Thyroid gland (tissue), 4 donors: ENCODE measurements around the gene ARHGAP30.
"Not testable (repeated sequence)": the region's sequence is repeated elsewhere in the genome, so short reads cannot be mapped to it uniquely, and the experiment has no call there.

Experiments
- POLR2A ChIP-seq, 2 donors: fragments of 450-650 bp; IDR thresholded peaks; one replicate each; pipeline ENCODE4 v1.6.1; 2017; ENCODE audit warnings: antibody characterized with exemption in 2 of 2, mild to moderate bottlenecking in 2 of 2, moderate library complexity in 1 of 2
- TF ChIP-seq, protein P1 (sequence below), 6 experiments: fragments of 200-600 bp in 3 of 6; fragments of 450-650 bp in 3 of 6; sonication (generic) in 3 of 6; IDR thresholded peaks; one replicate each; pipeline ENCODE4 v1.5.1; 2016 to 2019; ENCODE audit warnings: antibody characterized with exemption in 6 of 6, mild to moderate bottlenecking in 2 of 6, inconsistent platforms in 1 of 6, moderate library complexity in 1 of 6

DNA sequence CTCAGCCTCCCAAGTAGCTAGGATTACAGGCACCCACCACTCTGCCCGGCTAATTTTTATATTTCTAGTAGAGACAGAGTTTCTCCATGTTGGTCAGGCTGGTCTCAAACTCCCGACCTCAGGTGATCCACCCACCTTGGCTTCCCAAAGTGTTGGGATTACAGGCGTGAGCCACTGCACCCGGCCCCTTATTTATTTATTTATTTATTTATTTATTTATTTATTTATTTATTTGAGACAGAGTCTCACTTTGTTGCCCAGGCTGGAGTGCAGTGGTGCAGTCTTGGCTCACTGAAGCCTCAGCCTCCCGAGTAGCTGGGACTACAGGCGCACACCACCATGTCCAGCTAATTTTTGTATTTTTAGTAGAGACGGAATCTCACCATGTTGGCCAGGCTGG lies 4.0 kb downstream of the ARHGAP30 start:
- TF ChIP-seq, protein P1, sequence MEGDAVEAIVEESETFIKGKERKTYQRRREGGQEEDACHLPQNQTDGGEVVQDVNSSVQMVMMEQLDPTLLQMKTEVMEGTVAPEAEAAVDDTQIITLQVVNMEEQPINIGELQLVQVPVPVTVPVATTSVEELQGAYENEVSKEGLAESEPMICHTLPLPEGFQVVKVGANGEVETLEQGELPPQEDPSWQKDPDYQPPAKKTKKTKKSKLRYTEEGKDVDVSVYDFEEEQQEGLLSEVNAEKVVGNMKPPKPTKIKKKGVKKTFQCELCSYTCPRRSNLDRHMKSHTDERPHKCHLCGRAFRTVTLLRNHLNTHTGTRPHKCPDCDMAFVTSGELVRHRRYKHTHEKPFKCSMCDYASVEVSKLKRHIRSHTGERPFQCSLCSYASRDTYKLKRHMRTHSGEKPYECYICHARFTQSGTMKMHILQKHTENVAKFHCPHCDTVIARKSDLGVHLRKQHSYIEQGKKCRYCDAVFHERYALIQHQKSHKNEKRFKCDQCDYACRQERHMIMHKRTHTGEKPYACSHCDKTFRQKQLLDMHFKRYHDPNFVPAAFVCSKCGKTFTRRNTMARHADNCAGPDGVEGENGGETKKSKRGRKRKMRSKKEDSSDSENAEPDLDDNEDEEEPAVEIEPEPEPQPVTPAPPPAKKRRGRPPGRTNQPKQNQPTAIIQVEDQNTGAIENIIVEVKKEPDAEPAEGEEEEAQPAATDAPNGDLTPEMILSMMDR (IDR thresholded peaks at IDR 0.05), result not testable (repeated sequence)
- not testable (repeated sequence) for TF ChIP-seq POLR2A (IDR thresholded peaks at IDR 0.05)
